GM12874 (cell line): ENCODE data around the gene MFAP4.

Source experiments
- TF ChIP-seq, protein P1 (sequence below): IDR thresholded peaks from 2 replicates; pipeline ENCODE4 v1.5.1; 2011; ENCODE audit warnings: low read depth, mild to moderate bottlenecking, control low read depth, low read length, moderate library complexity; ENCODE audit not compliant: insufficient read depth

MFAP4 gene

DNA sequence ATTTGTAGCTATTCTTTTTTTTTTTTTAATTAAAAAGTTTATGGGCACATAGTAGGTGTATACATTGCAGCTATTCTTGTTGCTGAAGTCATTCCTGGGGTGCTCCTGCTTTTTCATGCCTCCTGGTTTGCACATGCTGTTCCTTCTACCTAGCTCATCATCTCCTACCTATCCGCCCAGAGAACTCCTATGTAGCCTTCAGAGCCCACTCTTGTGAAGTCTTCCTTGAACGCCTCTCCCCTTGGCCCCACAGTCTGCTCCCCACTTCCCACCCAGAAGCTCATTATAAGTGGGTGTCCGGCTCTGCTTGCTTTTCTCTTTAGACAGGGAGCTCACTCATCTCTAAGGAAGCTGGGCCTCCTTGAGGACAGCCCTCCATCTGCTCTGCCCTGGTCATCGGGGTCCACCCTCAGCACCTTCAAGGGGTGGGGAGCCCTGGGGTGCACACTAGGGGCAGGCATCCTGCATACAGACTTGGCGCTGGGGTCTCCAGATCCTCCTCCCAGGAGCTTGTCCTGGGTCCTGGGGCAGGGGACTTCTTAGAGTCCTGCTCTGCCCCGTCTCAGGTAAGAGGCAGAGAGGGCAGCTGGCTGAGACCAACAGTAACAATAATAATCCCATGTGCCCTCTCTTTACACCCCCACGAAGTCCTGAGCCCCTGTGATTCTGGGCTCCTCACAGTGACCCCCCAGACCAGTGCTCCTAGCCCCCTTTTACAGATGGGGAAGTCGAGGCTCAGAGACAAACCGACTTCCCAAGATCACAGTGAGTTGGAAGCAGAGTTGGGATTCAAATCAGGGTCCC, 21.0 kb downstream of the MFAP4 start:
- TF ChIP-seq, protein P1, sequence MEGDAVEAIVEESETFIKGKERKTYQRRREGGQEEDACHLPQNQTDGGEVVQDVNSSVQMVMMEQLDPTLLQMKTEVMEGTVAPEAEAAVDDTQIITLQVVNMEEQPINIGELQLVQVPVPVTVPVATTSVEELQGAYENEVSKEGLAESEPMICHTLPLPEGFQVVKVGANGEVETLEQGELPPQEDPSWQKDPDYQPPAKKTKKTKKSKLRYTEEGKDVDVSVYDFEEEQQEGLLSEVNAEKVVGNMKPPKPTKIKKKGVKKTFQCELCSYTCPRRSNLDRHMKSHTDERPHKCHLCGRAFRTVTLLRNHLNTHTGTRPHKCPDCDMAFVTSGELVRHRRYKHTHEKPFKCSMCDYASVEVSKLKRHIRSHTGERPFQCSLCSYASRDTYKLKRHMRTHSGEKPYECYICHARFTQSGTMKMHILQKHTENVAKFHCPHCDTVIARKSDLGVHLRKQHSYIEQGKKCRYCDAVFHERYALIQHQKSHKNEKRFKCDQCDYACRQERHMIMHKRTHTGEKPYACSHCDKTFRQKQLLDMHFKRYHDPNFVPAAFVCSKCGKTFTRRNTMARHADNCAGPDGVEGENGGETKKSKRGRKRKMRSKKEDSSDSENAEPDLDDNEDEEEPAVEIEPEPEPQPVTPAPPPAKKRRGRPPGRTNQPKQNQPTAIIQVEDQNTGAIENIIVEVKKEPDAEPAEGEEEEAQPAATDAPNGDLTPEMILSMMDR = no peak

DNA sequence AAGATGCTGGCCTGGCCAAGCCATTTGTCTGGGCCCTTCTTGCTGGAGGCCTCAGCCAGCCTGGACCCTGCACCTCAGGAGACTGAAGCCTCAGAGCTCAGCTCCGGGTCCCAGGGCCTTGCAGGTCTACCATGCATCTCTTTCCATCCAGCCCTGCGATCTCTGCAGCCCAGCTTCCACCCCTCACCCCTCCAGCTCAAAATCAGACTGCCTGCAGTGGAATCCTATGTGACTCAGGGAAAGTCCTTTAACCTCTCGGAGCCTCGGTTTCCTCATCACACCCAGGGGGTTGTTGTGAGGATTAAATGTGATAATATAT, 21.5 kb downstream of the MFAP4 start:
- TF ChIP-seq, protein P1 = no peak

GRCh38 chr17:19364699-19365498, 22.1 kb downstream of the MFAP4 start:
- TF ChIP-seq, protein P1 = no peak

DNA sequence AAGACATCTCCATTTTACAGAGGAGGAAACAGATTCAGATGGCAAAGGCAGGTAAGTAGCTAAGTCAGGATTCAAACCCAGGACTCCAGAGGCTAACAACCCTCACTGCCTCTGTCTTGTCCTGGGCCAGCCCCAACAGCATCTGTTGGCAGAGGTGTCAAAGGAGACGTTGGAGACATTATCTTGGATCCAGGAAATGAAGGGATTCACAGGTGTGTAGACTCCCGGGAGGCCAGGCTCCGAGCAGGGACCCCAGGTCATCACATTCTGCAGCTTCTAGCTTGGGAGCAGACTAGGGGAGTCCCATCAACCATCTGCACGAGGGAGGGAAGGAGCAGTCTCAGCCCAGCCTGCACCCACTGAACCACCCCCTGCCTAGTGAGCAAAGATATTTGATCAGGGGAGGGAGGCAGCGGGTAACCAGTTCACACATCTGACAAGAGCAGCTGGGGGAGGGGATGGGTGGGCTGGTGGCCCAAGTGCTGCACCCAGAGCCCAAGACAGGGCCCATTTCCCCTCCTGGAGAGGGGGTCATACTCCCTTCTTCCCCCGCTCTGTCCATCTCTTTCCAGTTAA, 23.4 kb downstream of the MFAP4 start:
- TF ChIP-seq, protein P1 = no peak

DNA sequence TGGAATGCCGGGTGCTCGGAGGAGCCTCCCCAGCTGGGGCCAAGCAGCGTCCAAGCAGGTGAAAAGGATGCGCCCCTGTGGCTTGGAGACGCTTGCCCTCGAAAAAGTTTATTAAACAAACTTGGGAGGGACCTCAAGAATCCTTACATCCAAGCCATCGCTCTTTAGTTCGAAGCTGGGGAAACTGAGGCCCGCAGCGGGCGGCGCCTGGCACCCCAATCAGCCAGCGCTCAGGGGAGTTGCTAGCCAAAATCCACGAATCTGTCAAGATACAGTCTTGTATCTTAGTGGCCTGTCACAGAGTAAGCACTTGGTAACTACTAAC, 23.9 kb downstream of the MFAP4 start:
- TF ChIP-seq, protein P1 = no peak

GRCh38 chr17:19362277-19363113, 24.5 kb downstream of the MFAP4 start, which contains the start of gene B9D1:
Gene B9D1 (minus strand): TSS chr17:19362723. CDS start chr17:19362569, 154 bp downstream.
- TF ChIP-seq, protein P1 = peak; percentile 89

- TF ChIP-seq, protein P1 = no peak
Measured at GRCh38 chr17:19361944-19362276, 25.1 kb downstream of the MFAP4 start.
